Measurements from ENCODE around the gene TSTD2. TPM values are rescaled to one million over a fixed set of nuclear protein-coding genes. Genes with fewer than 3 reads are reported as not detected.
A peak's percentile ranks its signal among the peaks of the same experiment; 100 is the strongest.

TSTD2 gene
- polyA plus RNA-seq, 3 donors, result 1.2 to 11.4 (median 2.4) TPM

DNA sequence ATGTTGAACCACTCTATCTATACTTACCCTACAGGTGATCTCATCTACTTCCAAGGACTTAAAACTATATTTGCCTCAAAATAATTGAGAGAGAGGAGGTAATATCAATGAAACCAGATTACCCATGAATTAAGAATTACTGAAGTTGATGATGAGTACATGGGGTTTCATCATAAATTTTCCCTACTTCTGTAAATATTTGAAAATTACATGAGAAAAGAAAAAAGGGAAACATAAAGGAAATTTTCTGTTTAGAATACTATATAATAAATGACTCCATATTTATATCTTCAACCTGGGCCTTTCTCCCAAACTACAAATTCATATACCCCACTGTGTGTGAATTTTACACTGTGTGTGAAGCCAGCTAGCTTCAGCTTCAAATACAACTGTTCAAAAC is 2.6 kb downstream of the TSTD2 start:
- H3K9me3 ChIP-seq (replicated peaks in 1 of 2; ENCODE audit: control insufficient read depth in 1 of 2, insufficient read depth in 1 of 2, low read length in 2 of 2), result no peaks in the 10 kb centered on the region
- H3K4me1 ChIP-seq (ENCODE audit: control insufficient read depth in 1 of 2, insufficient read depth in 2 of 2, low read length in 2 of 2), result peaks cover 24 to 30% of the 10 kb centered on the region in 2 donors
- H2AFZ ChIP-seq (ENCODE audit: insufficient read depth, low read depth, low read length, poor library complexity, severe bottlenecking), result no peak overlapping the region
- Mint-ChIP-seq H3K27ac (peak overlapping the region in 1 of 7 donors; percentile 17), H3K9me3 (peaks cover 0 to 2% (median 0%) of the 10 kb centered on the region in 7 donors), H3K36me3 (peaks cover 9 to 13% of the 10 kb centered on the region in 2 donors), H3K4me1 (peaks cover 30% of the 10 kb centered on the region), H3K4me3 (no peak overlapping the region), H3K27me3 (ENCODE audit: low read depth in 3 of 3) (no peaks in the 10 kb centered on the region)
- H3K4me2 ChIP-seq (replicated peaks; ENCODE audit: extremely low read depth, low read length, poor library complexity, severe bottlenecking), result no peak overlapping the region
- H3K36me3 ChIP-seq (replicated peaks in 1 of 2; ENCODE audit: control insufficient read depth in 1 of 2, insufficient read depth in 2 of 2, low read length in 2 of 2), result peaks cover 2 to 11% of the 10 kb centered on the region in 2 donors
- H3K79me2 ChIP-seq (ENCODE audit: insufficient read depth, low read length), result peaks cover 51% of the 10 kb centered on the region
- no peak for TF ChIP-seq CTCF (IDR thresholded peaks at IDR 0.05)
- no peak overlapping the region for H3K27ac ChIP-seq (ENCODE audit: low read depth in 1 of 2, low read length in 2 of 2)
- H4K20me1 ChIP-seq (ENCODE audit: insufficient read depth, low read length), result peaks cover 5% of the 10 kb centered on the region
- H3K27me3 ChIP-seq (ENCODE audit: control insufficient read depth in 2 of 2, insufficient read depth in 2 of 2, low read length in 2 of 2), result no peaks in the 10 kb centered on the region
- H3K4me3 ChIP-seq (replicated peaks in 1 of 3; ENCODE audit: low read depth in 2 of 3, low read length in 3 of 3), result no peak overlapping the region
- DNase-seq, result peak in 1 of 3 donors; percentile 10
- intact Hi-C loops (cut with micrococcal nuclease), result loop anchor here (10.0 kb wide), 2 partner anchors 64 to 294 kb away; partner anchors contain the start of genes TRMO (in 1 of the 2) and XPA (in 1 of the 2)
- H3K9ac ChIP-seq (ENCODE audit: insufficient read depth, low read length, poor library complexity, severe bottlenecking), result no peak overlapping the region

GRCh38 chr9:97629156-97629555 is 4.0 kb downstream of the TSTD2 start:
- Histone ChIP-seq H3K9me3 (replicated peaks in 1 of 2; ENCODE audit: control insufficient read depth in 1 of 2, insufficient read depth in 1 of 2, low read length in 2 of 2) (no peaks in the 10 kb centered on the region), H2AFZ (ENCODE audit: insufficient read depth, low read depth, low read length, poor library complexity, severe bottlenecking) (no peak overlapping the region), H3K4me3 (replicated peaks in 1 of 3; ENCODE audit: low read depth in 2 of 3, low read length in 3 of 3) (no peak overlapping the region), H3K4me1 (ENCODE audit: control insufficient read depth in 1 of 2, insufficient read depth in 2 of 2, low read length in 2 of 2) (peaks cover 12 to 16% of the 10 kb centered on the region in 2 donors), H3K79me2 (ENCODE audit: insufficient read depth, low read length) (peaks cover 36% of the 10 kb centered on the region), H3K4me2 (replicated peaks; ENCODE audit: extremely low read depth, low read length, poor library complexity, severe bottlenecking) (no peak overlapping the region), H3K36me3 (replicated peaks in 1 of 2; ENCODE audit: control insufficient read depth in 1 of 2, insufficient read depth in 2 of 2, low read length in 2 of 2) (peaks cover 9 to 26% of the 10 kb centered on the region in 2 donors), H3K9ac (ENCODE audit: insufficient read depth, low read length, poor library complexity, severe bottlenecking) (no peak overlapping the region), H3K27ac (ENCODE audit: low read depth in 1 of 2, low read length in 2 of 2) (no peak overlapping the region), H4K20me1 (ENCODE audit: insufficient read depth, low read length) (no peaks in the 10 kb centered on the region), H3K27me3 (ENCODE audit: control insufficient read depth in 2 of 2, insufficient read depth in 2 of 2, low read length in 2 of 2) (no peaks in the 10 kb centered on the region)
- Mint-ChIP-seq H3K4me1 (peaks cover 17% of the 10 kb centered on the region), H3K36me3 (peaks cover 15 to 20% of the 10 kb centered on the region in 2 donors), H3K4me3 (no peak overlapping the region), H3K9me3 (peaks cover 0 to 2% (median 0%) of the 10 kb centered on the region in 7 donors), H3K27me3 (ENCODE audit: low read depth in 3 of 3) (no peaks in the 10 kb centered on the region), H3K27ac (no peak overlapping the region)
- DNase-seq, result no peak
- no peak for TF ChIP-seq CTCF (IDR thresholded peaks at IDR 0.05)
- intact Hi-C loops (cut with micrococcal nuclease), result no loop called here
